ENCODE measurements around the gene HES4.
"Not testable (repeated sequence)": the region's sequence is repeated elsewhere in the genome, so short reads cannot be mapped to it uniquely, and the experiment has no call there.

Gene HES4

GRCh38 chr1:991895-992294 is 8.0 kb downstream of the HES4 start:
- Mint-ChIP-seq H3K4me3 (no peak overlapping the region), H3K27ac (no peak overlapping the region), H3K27me3 (peaks cover 90% of the 10 kb centered on the region), H3K9me3 (peaks cover 13% of the 10 kb centered on the region), H3K36me3 (ENCODE audit: low read depth) (no peaks in the 10 kb centered on the region), H3K4me1 (ENCODE audit: low read depth) (no peaks in the 10 kb centered on the region)
- intact Hi-C loops (cut with micrococcal nuclease): no loop called here

GRCh38 chr1:991275-991674 is 8.6 kb downstream of the HES4 start:
- H3K27ac Mint-ChIP-seq; H3K36me3 Mint-ChIP-seq (ENCODE audit: low read depth); H3K4me3 Mint-ChIP-seq; intact Hi-C loops (cut with micrococcal nuclease); H3K4me1 Mint-ChIP-seq (ENCODE audit: low read depth): not testable (repeated sequence)
- Mint-ChIP-seq H3K9me3 (peaks cover 13% of the 10 kb centered on the region), H3K27me3 (peaks cover 92% of the 10 kb centered on the region)

- H3K36me3 Mint-ChIP-seq (ENCODE audit: low read depth); intact Hi-C loops (cut with micrococcal nuclease): not testable (repeated sequence)
These were observed 11.8 kb downstream of the HES4 start for GRCh38 chr1:988061-988460.

GRCh38 chr1:985126-985525 is 14.8 kb downstream of the HES4 start:
- Mint-ChIP-seq H3K27ac (no peak overlapping the region), H3K36me3 (ENCODE audit: low read depth) (no peaks in the 10 kb centered on the region)
- intact Hi-C loops (cut with micrococcal nuclease): loop anchor here (2.0 kb wide), 1 partner anchor 80 kb away; no protein-coding TSS in a partner anchor

More at GRCh38 chr1:988061-988460, 11.8 kb downstream of the HES4 start:
- not testable (repeated sequence) for H3K27ac Mint-ChIP-seq; H3K4me3 Mint-ChIP-seq; H3K4me1 Mint-ChIP-seq (ENCODE audit: low read depth)
- H3K27me3 Mint-ChIP-seq: peaks cover 85% of the 10 kb centered on the region
- H3K9me3 Mint-ChIP-seq: peaks cover 13% of the 10 kb centered on the region

GRCh38 chr1:984476-984814 is 15.5 kb downstream of the HES4 start:
- H3K9me3 Mint-ChIP-seq: no peaks in the 10 kb centered on the region
- intact Hi-C loops (cut with micrococcal nuclease): loop anchor here (2.0 kb wide), 1 partner anchor 80 kb away; no protein-coding TSS in a partner anchor
- H3K27ac Mint-ChIP-seq: no peak overlapping the region
- H3K4me3 Mint-ChIP-seq: no peak overlapping the region
- H3K4me1 Mint-ChIP-seq (ENCODE audit: low read depth): no peaks in the 10 kb centered on the region
- no peaks in the 10 kb centered on the region for H3K36me3 Mint-ChIP-seq (ENCODE audit: low read depth)
- peaks cover 73% of the 10 kb centered on the region for H3K27me3 Mint-ChIP-seq

More at GRCh38 chr1:985126-985525, 14.8 kb downstream of the HES4 start:
- H3K4me1 Mint-ChIP-seq (ENCODE audit: low read depth): no peaks in the 10 kb centered on the region
- H3K27me3 Mint-ChIP-seq: peaks cover 77% of the 10 kb centered on the region
- H3K4me3 Mint-ChIP-seq: no peak overlapping the region
- no peaks in the 10 kb centered on the region for H3K9me3 Mint-ChIP-seq

GRCh38 chr1:983798-984475 is 16.0 kb downstream of the HES4 start:
- H3K9me3 Mint-ChIP-seq: no peaks in the 10 kb centered on the region

GRCh38 chr1:982765-983436 is 17.0 kb downstream of the HES4 start:
- peaks cover 65% of the 10 kb centered on the region for H3K27me3 Mint-ChIP-seq
- H3K4me1 Mint-ChIP-seq (ENCODE audit: low read depth): no peaks in the 10 kb centered on the region
- intact Hi-C loops (cut with micrococcal nuclease): no loop called here
- no peak overlapping the region for H3K27ac Mint-ChIP-seq
- H3K4me3 Mint-ChIP-seq: no peak overlapping the region
- no peaks in the 10 kb centered on the region for H3K36me3 Mint-ChIP-seq (ENCODE audit: low read depth)
- no peaks in the 10 kb centered on the region for H3K9me3 Mint-ChIP-seq

More at GRCh38 chr1:983798-984475, 16.0 kb downstream of the HES4 start:
- no peak overlapping the region for H3K27ac Mint-ChIP-seq
- intact Hi-C loops (cut with micrococcal nuclease): loop anchor here (2.0 kb wide), 1 partner anchor 81 kb away; no protein-coding TSS in a partner anchor
- no peaks in the 10 kb centered on the region for H3K4me1 Mint-ChIP-seq (ENCODE audit: low read depth)
- no peaks in the 10 kb centered on the region for H3K36me3 Mint-ChIP-seq (ENCODE audit: low read depth)
- H3K27me3 Mint-ChIP-seq: peaks cover 71% of the 10 kb centered on the region
- no peak overlapping the region for H3K4me3 Mint-ChIP-seq

- Mint-ChIP-seq H3K4me3 (no peak within 1 kb of the TSS), H3K9me3 (no peaks in the 10 kb centered on the region), H3K27me3 (peaks cover 58% of the 10 kb centered on the region), H3K27ac (no peak within 1 kb of the TSS), H3K36me3 (ENCODE audit: low read depth) (no peaks in the 10 kb centered on the region), H3K4me1 (ENCODE audit: low read depth) (no peaks in the 10 kb centered on the region)
- intact Hi-C loops (cut with micrococcal nuclease): no loop called here
These were observed 17.8 kb downstream of the HES4 start, which contains the start of gene PERM1 for GRCh38 chr1:981955-982558. TSS of gene PERM1 (minus strand) at chr1:982093. CDS start at chr1:981029, 1,064 bp downstream.

GRCh38 chr1:981491-981954 is 18.4 kb downstream of the HES4 start:
- no peak overlapping the region for H3K4me3 Mint-ChIP-seq
- intact Hi-C loops (cut with micrococcal nuclease): no loop called here
- no peaks in the 10 kb centered on the region for H3K4me1 Mint-ChIP-seq (ENCODE audit: low read depth)
- no peak overlapping the region for H3K27ac Mint-ChIP-seq
- H3K9me3 Mint-ChIP-seq: no peaks in the 10 kb centered on the region
- H3K27me3 Mint-ChIP-seq: peaks cover 56% of the 10 kb centered on the region
- no peaks in the 10 kb centered on the region for H3K36me3 Mint-ChIP-seq (ENCODE audit: low read depth)

- H3K4me3 Mint-ChIP-seq: no peak overlapping the region
- no peaks in the 10 kb centered on the region for H3K36me3 Mint-ChIP-seq (ENCODE audit: low read depth)
- intact Hi-C loops (cut with micrococcal nuclease): no loop called here
- H3K27ac Mint-ChIP-seq: no peak overlapping the region
- H3K4me1 Mint-ChIP-seq (ENCODE audit: low read depth): peaks cover 3% of the 10 kb centered on the region
- H3K27me3 Mint-ChIP-seq: peaks cover 52% of the 10 kb centered on the region
- no peaks in the 10 kb centered on the region for H3K9me3 Mint-ChIP-seq
These were observed 19.1 kb downstream of the HES4 start for GRCh38 chr1:980602-981395.

- intact Hi-C loops (cut with micrococcal nuclease): no loop called here
- Mint-ChIP-seq H3K36me3 (ENCODE audit: low read depth) (no peaks in the 10 kb centered on the region), H3K27ac (no peak overlapping the region), H3K4me1 (ENCODE audit: low read depth) (peaks cover 5% of the 10 kb centered on the region), H3K9me3 (no peaks in the 10 kb centered on the region), H3K4me3 (no peak overlapping the region), H3K27me3 (peaks cover 53% of the 10 kb centered on the region)
These were observed 19.7 kb downstream of the HES4 start for GRCh38 chr1:980137-980571.

GRCh38 chr1:979744-980072 is 20.2 kb downstream of the HES4 start:
- Mint-ChIP-seq H3K9me3 (no peaks in the 10 kb centered on the region), H3K27ac (no peak overlapping the region), H3K4me3 (no peak overlapping the region), H3K36me3 (ENCODE audit: low read depth) (no peaks in the 10 kb centered on the region), H3K27me3 (peaks cover 52% of the 10 kb centered on the region), H3K4me1 (ENCODE audit: low read depth) (peaks cover 5% of the 10 kb centered on the region)
- intact Hi-C loops (cut with micrococcal nuclease): no loop called here

GRCh38 chr1:978835-979743 is 20.8 kb downstream of the HES4 start:
- H3K9me3 Mint-ChIP-seq: no peaks in the 10 kb centered on the region
- H3K4me1 Mint-ChIP-seq (ENCODE audit: low read depth): peaks cover 5% of the 10 kb centered on the region
- H3K4me3 Mint-ChIP-seq: no peak overlapping the region
- peaks cover 57% of the 10 kb centered on the region for H3K27me3 Mint-ChIP-seq
- intact Hi-C loops (cut with micrococcal nuclease): no loop called here
- H3K36me3 Mint-ChIP-seq (ENCODE audit: low read depth): no peaks in the 10 kb centered on the region
- H3K27ac Mint-ChIP-seq: no peak overlapping the region

All from dendritic cell treated with granulocyte-macrophage colony-stimulating factor and Interleukin-4, amounts not matched to agents 40 ng/mL and 50 ng/mL, for 4 days (primary cell).